Retina (tissue), 1 donor: Measurements from ENCODE around the gene C1QTNF5.

Source experiments
- DNase-seq: peaks from one replicate; pipeline ENCODE4 v3.0.0-alpha.2; 2016

C1QTNF5 gene

DNA sequence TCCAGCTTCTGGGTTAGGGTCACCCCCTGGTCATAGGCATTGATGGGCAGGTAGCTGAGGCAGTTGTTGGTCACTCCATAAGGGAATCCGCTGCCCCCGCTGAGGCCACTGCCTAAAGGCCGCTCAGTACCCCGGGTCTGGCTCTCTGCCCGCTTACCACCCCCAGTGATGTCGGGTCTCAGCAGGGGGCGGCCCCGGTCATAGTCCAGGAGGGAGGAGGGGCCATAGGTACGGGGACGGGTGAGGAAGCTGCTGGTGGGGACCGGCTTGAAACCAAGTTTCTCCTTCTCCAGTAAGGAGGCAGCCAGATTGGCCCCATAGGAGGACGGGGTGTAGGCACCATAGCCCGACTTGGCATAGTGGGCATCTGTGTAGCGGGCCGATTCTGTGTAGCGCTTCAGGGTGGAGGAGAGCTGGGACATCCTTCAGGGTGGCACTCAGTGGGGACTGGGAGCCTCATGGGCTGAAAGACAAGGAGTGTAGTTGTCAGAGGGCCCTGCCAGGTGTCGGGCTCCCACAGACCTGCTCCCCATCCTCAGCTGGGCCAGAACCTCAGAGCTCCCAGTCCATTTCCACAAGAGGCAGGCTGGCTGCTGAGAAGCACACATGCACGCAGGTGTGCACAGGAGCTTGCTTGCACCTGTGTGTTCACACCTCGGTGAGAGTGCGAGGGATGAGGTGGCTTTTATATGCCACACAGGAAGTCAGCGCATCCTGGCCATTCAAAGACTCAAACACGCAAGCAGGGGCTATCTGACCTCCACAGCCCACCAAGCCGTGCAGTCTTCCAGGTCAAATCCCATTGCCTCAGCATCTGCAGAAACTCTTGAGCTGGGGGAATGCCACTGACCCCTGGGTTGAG lies 32.6 kb upstream of the C1QTNF5 start:
- no peak for DNase-seq

GRCh38 chr11:119372260-119373058 lies 31.8 kb upstream of the C1QTNF5 start:
- no peak for DNase-seq

- peak; percentile 56 for DNase-seq
Observed at GRCh38 chr11:119371778-119372182, 31.1 kb upstream of the C1QTNF5 start.

GRCh38 chr11:119371067-119371601 lies 30.5 kb upstream of the C1QTNF5 start:
- no peak for DNase-seq

- no peak for DNase-seq
Observed at GRCh38 chr11:119370486-119371046, 29.9 kb upstream of the C1QTNF5 start.

DNA sequence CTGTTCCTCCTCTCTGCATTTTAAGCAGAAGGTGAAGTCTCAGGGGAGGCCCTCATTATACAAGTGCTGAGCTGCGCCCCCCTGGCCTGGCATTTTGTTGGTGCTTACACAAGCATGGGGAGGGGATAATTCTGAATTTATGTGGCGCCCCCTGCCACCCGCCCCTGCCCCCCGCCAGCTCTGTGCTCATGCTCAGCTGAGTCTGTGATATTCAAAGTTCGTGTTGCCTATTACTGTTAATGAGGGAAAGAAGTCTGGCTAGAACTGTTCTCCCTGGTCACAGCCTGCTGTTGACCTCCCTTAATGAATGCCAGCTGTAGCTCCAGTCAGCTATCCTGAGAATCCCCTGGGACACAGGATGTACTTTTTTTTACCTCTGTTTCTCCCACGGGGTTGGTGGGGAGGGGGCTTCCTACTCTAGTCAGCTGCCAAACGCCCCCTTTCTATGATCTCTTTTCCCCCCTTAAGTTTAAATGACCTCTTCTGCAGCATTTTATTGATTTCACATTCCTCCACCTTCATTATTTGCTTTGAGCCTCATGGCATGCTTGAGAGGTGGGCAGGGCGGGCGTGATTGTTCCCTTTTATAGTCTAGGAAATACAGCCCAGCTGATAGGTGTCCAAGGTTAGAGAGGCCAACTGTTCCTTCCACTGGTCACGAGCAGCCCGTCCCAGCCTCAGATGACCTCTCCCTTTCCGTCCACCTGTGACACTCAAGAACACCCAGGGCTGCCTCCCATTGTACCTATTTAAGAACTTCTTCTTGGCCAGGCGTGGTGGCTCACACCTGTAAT lies 28.6 kb upstream of the C1QTNF5 start:
- no peak for DNase-seq

DNA sequence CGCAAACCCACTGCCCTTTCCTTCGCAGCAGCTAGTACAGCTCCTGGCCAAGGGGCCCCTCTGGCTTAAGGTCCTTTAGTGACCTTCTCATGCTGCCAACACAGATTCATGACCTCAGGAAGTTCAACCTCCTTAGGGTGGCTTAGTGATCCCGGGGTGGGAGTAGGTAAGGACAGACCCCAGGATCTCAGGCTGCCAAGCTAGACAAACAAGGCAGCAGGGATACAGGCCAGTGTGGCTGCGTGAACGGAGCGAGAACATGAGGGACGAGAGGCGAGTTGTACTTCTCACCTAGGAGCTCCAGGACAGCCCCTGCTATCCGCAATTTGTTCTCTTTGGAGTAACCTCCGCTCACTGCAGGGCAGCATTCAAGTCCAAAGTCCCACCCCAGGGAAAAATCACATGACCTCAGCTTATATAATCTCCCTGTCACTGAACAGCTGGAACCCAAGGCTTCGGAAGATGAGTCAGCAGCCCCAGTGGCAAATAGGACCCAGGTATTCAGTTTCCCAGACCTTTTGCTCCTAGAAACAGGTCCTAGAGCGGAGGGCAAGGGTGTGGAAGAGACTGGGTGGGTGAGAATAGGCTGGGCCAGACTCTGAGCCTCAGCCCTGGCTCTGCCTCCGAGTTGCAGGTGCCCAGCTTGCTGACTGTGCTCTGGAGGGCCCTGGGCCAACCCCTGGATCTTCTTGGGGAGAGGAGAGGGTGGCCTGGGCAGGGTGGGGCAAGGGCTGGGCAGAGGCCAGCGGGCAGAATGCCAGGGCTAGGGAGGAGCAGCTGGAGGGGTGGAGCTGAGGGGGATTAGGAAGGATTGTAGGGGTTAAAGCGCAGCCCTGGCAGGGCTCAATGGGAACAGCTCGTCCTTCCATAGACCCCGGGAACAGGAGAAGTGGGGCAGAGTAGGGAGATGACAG lies 27.7 kb upstream of the C1QTNF5 start:
- DNase-seq: peak; percentile 58

GRCh38 chr11:119367661-119368120 lies 27.0 kb upstream of the C1QTNF5 start:
- DNase-seq: no peak

DNA sequence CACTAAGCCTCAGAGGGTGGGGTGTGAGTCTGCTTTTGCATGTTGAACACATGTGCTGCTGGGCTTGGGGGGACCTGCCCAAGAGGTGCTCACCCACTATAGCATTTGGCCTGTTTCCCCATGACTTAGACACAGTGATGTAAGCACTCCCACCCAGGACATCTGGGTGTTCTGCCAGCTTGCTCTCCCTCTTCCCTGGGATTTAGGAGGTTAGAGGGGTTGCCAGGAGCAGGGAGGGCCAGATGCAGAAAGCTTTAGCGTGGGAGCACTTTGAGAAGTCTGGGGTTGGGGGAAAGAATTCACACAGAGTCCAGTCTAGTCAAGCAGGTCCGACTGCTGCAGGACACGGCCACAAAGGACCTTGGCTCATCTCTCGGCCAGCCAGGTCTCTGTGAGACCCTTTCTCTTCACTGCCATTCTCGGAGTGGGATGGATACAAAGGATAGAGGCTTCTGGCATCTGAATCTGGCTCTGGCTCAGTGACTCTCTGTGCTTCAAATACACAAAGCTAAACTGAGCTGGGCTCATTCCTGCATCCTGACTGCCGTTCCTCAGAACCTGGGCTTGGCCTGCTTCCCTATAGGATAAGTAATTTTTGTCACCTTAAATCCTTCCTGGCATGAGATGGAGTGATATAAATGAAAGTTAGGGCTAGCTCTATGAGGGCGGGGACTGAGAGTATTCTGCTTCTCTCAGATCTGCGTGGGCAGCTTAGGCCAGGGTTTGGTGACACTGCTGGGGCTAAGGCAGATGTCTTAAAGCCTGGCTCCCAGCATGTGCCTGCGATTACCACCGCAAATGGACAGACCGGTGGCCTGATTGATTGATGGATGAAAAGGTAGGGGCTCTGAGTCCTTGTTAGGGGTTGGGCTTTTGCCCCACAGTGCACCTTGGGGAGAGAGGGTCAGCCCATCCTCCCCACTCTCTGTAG lies 26.3 kb upstream of the C1QTNF5 start:
- no peak for DNase-seq

DNA sequence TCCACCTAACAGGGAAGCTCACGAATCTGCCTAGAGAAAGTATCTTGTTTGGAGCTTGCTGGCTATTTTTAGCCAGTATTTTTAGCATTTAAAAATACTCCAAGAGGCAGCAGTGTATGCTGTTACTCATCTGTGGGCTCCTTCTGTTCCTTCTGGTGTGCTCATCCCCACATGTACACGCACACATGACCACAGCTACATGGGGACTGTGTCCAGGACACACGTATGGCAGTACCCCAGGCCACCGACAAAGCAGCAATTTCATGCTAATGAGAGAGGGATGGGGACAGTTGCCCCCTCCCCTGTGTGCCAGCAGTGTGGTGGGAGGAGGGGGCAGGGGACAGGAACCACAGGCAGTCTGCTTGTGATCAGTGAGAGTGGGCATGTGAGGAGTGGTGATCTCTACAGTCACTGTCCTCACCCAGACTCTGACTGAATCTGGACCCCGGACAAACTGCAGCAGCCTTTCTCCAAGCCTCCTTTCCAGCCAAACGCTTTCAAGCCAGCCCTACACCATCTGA lies 24.4 kb upstream of the C1QTNF5 start:
- DNase-seq: no peak

DNA sequence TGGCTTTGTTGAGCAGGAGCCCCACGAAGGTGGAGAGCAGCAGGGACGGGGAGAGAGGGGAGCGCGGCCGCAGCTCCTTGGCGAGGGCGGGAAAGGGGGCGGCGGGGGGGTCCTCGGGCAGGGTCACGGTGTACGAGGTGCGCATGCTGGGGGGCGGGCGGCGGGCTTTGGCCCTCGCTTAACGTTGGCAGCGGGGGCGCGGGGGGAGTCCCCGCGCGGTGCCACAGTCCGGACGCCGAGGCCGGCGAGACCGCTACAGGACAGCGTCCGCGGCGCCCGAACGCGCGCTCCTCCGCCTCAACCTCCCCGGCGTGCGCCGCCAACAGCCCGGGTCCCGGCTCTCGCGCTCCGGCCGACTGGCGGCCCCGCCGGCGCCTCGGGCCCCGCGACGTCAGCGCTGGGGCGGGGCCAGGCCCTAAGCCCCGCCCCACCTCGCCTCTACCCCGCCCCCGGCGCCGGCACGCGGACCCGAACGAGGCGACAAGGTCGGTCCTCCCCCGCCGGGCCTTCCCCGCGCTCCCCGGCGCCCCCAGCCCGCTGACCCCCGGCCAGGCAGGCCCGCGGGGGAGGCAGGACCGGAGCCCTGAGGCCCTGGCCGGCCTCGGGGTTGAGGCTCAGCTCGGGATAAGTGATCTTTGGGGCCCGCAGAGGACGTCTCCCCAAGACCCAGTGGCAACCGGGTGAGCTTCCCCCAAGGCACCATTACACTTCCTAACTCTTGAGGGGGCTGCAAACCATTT lies 23.3 kb upstream of the C1QTNF5 start:
- no peak for DNase-seq

DNA sequence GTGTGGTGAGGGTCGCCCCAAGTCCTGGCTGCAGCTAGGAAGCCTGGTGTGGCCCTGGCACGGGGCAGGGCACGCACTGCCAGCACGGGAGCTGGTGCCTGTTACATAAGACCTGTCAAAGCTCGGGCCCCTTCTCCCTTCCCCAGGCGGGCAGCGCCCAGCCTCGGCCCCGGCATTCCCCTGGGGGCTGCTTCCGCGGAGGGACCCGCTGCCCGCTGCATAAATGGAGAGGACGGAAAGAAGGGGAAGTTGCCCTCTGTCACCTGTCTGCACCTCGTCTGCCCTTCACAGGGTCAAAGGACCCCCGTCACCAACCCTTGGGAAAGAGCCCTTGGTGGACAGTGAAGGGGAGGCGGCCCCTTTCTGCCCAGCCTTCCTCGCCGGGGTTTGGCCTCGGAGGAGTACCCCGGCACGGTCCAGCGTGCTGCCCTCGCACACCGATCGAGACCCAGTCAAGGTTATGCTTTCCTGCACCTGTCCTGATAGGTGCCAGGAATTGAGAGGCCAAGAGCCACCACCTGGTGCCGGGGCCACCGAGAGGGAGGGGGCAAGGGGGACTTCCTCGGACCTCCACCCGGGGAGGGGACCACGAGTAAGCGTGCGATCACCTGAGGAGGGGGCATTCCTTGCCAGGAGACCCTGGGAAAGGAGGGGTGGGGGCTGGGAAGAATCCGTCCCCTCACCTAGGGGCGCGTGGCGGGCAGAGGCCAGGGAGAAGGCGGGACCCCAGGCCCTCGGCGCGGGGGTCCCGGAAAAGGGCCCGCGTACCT lies 22.6 kb upstream of the C1QTNF5 start:
- peak; percentile 37 for DNase-seq

- DNase-seq: no peak
Observed at GRCh38 chr11:119362741-119363080, 22.0 kb upstream of the C1QTNF5 start.

- DNase-seq: no peak
Observed at GRCh38 chr11:119361941-119362725, 21.4 kb upstream of the C1QTNF5 start.

DNA sequence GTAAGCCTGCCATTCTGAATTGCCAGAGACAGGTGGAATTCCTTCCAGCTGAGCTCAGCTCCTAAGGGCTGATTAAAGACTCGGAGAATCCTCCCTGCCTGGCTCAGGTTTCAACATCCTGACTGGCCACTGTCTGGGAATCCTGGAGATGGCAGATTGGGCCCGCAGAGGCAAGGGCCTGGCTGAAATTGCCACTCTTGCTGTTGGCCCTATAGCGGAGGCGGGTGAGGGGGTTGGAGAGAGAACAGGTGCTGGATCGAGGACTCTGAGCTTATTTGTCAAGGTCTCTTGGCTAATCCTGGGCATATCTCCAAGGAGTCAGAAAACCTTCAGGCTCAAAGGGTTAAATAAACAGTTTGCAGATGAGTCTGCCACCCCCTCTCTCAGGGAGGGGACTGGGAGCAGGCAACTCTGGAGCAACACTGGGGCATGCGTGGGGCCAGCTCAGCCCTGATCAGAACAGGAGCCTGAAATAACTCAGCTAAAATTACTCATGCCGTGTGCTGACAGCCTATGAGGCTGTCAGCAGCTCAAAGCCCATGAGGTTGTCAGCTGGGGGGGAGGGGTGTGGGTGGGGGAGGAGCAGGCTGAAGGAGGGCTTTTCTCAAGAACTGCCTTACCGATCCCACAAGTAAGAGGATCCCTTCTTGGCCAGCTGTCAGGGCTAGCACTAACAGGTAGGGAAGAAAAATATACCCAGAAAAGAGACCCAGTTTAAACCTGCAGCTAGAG lies 20.5 kb upstream of the C1QTNF5 start:
- peak; percentile 49 for DNase-seq

- no peak for DNase-seq
Observed at GRCh38 chr11:119359365-119360214, 18.9 kb upstream of the C1QTNF5 start.
